GM21737 (cell line): ENCODE data around the gene CXCL10.
"Not testable (repeated sequence)": the region's sequence is repeated elsewhere in the genome, so short reads cannot be mapped to it uniquely, and the experiment has no call there.

Experiments used
- ATAC-seq: cut with Tn5 transposase; IDR thresholded peaks from one replicate; pipeline ENCODE4 v1.9.1; 2021; ENCODE audit warnings: mild to moderate bottlenecking, moderate library complexity; ENCODE audit not compliant: unreplicated experiment

The CXCL10 gene

GRCh38 chr4:76023389-76023788 lies at the start of gene CXCL10:
TSS of gene CXCL10 (minus strand) at chr4:76023497. CDS start at chr4:76023431, 66 bp downstream.
- ATAC-seq, result no peak

- ATAC-seq, result no peak
Observed at GRCh38 chr4:76072760-76073159, 49.5 kb upstream of the CXCL10 start.

- ATAC-seq, result no peak
Observed at GRCh38 chr4:76067652-76068286, 44.5 kb upstream of the CXCL10 start.

GRCh38 chr4:76066546-76066945 lies 43.2 kb upstream of the CXCL10 start:
- no peak for ATAC-seq

- peak; percentile 57 for ATAC-seq
Observed at GRCh38 chr4:76061982-76062381, 38.7 kb upstream of the CXCL10 start.

- no peak for ATAC-seq
Observed at GRCh38 chr4:76061421-76061820, 38.1 kb upstream of the CXCL10 start.

- no peak for ATAC-seq
Observed at GRCh38 chr4:76060506-76060905, 37.2 kb upstream of the CXCL10 start.

- ATAC-seq, result no peak
Observed at GRCh38 chr4:76059750-76060149, 36.5 kb upstream of the CXCL10 start.

GRCh38 chr4:76058888-76059426 lies 35.7 kb upstream of the CXCL10 start:
- no peak for ATAC-seq

GRCh38 chr4:76058302-76058701 lies 35.0 kb upstream of the CXCL10 start:
- ATAC-seq, result no peak

DNA sequence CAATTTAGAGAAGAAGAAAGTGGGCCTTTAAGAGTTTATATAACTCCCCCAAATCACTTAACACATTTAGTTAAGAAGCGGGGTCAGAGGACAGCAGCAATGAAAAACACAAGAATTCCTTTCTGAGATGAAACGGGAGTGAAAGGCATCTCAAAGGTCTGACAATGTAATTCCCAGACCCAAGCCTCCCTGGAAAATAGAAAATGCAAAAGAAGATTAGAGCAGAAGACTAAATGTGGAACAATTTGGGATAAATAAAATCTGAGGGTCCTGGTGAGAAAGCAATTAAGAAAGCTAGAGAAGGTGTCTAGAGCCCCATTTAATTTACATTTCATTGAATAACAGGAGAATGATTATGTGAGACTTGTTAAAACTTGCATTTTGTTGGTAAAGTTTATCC lies 32.1 kb upstream of the CXCL10 start:
- ATAC-seq, result no peak

GRCh38 chr4:76055016-76055415 lies 31.7 kb upstream of the CXCL10 start:
- ATAC-seq, result peak; percentile 94

DNA sequence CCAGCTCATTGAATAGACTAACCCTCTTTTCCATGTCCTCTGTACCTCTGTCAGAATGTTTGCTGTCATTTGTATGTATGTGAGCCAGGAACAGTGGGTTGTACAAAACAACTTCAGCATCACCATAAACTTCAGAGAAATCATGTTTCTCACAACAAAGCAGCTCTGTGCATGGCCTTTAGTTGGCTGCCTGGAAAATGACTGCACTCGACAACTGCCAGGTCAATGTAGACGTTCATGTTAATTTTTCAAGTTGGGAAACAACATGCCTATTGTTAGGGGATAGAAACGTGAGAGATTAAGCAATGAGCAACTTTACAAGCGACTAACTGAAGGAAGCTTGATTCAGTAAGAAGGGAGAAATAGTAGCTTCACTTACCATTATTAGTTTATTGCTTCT lies 30.4 kb upstream of the CXCL10 start:
- ATAC-seq, result no peak

DNA sequence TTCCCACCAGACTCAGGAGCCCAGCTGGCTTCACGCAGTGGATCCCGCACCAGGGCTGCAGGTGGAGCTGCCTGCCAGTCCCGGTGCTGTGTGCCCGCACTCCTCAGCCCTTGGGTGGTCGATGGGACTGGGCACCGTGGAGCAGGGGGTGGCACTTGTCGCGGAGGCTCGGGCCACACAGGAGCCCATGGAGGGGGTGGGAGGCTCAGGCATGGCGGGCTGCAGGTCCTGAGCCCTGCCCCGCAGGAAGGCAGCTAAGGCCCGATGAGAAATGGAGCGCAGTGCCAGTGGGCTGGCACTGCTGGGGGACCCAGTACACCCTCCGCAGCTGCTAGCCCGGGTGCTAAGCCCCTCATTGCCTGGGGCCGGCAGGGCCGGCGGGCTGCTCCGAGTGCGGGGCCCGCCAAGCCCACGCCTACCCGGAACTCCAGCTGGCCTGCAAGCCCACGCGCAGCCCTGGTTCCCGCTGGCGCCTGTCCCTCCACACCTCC lies 27.3 kb upstream of the CXCL10 start:
- ATAC-seq, result not testable (repeated sequence)

DNA sequence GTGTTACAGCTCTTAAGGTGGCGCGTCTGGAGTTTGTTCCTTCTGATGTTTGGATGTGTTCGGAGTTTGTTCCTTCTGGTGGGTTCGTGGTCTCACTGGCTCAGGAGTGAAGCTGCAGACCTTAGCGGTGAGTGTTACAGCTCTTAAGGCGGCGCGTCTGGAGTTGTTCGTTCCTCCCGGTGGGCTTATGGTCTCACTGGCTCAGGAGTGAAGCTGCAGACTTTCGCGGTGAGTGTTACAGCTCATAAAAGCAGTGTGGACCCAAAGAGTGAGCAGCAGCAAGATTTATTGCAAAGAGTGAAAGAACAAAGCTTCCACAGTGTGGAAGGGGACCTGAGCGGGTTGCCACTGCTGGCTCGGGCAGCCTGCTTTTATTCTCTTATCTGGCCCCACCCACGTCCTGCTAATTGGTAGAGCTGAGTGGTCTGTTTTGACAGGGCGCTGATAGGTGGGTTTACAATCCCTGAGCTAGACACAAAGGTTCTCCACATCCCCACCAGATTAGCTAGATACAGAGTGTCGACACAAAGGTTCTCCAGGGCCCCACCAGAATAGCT lies 26.6 kb upstream of the CXCL10 start:
- ATAC-seq, result not testable (repeated sequence)

DNA sequence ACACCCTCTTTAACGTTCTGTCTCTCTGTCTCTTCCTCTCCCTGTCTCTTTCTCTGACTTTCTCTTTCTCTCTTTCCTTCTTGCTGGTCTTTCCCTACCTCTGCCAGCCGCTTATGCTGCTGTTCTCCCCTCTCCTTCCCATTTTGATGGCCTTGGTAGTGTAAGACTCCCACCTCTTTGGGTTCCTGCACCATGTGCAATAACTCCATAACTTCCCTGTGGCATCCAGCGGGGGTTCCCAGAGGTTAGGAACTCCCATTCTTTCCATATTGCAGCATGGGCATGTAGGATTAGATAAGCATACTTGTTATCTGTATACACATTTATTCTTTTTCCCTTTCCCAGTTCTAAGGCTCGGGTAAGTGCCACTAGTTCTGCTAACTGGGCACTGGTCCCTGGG lies 21.4 kb upstream of the CXCL10 start:
- ATAC-seq, result not testable (repeated sequence)

- ATAC-seq, result not testable (repeated sequence)
Observed at GRCh38 chr4:76043306-76043705, 20.0 kb upstream of the CXCL10 start.

- not testable (repeated sequence) for ATAC-seq
Observed at GRCh38 chr4:76042241-76042998, 19.1 kb upstream of the CXCL10 start.

DNA sequence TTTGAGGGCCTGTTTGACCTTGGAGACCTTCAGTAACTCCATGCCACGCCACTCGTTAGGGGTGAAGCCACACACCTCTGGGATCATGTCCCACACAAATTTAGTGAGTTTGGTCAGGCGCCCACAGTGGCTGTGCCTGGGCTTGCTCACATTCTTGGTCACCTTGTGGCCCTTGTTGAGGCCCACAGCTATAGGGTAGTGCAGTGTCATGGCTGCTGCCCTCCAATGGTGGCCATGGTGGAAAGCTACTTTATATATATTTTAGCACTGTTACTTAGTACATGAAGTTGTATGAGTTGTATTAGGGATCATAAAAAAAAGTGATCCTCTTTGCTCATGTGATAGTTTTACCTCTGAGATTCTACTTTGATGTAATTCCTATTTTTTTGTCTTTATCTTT lies 13.6 kb upstream of the CXCL10 start:
- ATAC-seq, result no peak

- ATAC-seq, result no peak
Observed at GRCh38 chr4:76035799-76036380, 12.6 kb upstream of the CXCL10 start, which contains the start of gene CXCL11. TSS of gene CXCL11 (minus strand) at chr4:76036070. CDS start at chr4:76035987, 83 bp downstream.

DNA sequence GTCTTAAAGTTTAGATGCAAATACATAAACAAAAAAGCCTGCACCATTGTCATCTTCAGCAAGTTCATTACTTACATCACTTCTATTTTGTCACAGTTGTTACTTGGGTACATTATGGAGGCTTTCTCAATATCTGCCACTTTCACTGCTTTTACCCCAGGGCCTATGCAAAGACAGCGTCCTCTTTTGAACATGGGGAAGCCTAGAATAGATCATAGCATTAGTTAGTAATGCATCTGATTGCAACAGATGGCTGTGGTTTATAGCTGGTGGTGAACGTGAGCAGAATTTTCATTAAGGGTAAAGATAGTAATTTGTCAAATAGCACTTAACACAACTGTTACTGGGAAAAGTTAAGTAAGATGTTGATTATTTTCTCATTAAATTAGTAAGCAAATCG lies 11.8 kb upstream of the CXCL10 start:
- ATAC-seq, result no peak
